Heart right ventricle (tissue), 16 donors: ENCODE results near the gene LTBP1. TPM values are rescaled to one million over a fixed set of nuclear protein-coding genes. Genes with fewer than 3 reads are reported as not detected.

Experiments
- ATAC-seq, 8 donors: fragments of 200-7000 bp; cut with Tn5 transposase; one replicate each; pipeline ENCODE4 v1.9.1; 2020; ENCODE audit warnings: mild to moderate bottlenecking in 8 of 8, moderate library complexity in 8 of 8, moderate number of reproducible peaks in 1 of 8
- DNase-seq, 2 donors: peaks; one replicate each; pipeline ENCODE4 v3.0.0-alpha.2; 2020
- H3K27ac ChIP-seq, 10 donors: fragments of 200-600 bp; sonication (generic) in 2 of 10; one replicate each; pipeline versions ENCODE4 v1.5.0 to v1.8.0; 2020 to 2022; ENCODE audit warnings: mild to moderate bottlenecking in 3 of 10
- H3K27me3 ChIP-seq, 7 donors: fragments of 200-600 bp; one replicate each; pipeline ENCODE4 v1.8.0; 2021 to 2022; ENCODE audit warnings: mild to moderate bottlenecking in 2 of 7
- H3K36me3 ChIP-seq, 9 donors: fragments of 200-600 bp; sonication (generic) in 1 of 9; one replicate each; pipeline versions ENCODE4 v1.5.0 to v1.8.0; 2020 to 2022; ENCODE audit warnings: mild to moderate bottlenecking in 2 of 9
- H3K4me1 ChIP-seq, 9 donors: fragments of 200-600 bp; sonication (generic) in 1 of 9; one replicate each; pipeline versions ENCODE4 v1.5.0 to v1.8.0; 2020 to 2022; ENCODE audit warnings: mild to moderate bottlenecking in 4 of 9
- H3K4me3 ChIP-seq, 10 donors: fragments of 200-600 bp; sonication (generic) in 2 of 10; one replicate each; pipeline versions ENCODE4 v1.5.0 to v1.8.0; 2020 to 2022; ENCODE audit warnings: mild to moderate bottlenecking in 7 of 10, moderate library complexity in 2 of 10
- H3K9me3 ChIP-seq, 11 donors: fragments of 200-600 bp in 10 of 11; sonication (generic) in 2 of 11; one replicate each; pipeline versions ENCODE4 v1.5.0 to v1.8.0; 2013 to 2022; ENCODE audit warnings: mild to moderate bottlenecking in 2 of 11, control low read depth in 1 of 11, moderate library complexity in 1 of 11
- CTCF ChIP-seq, 9 donors: fragments of 200-600 bp; sonication (generic) in 2 of 9; IDR thresholded peaks; one replicate each; pipeline versions ENCODE4 v1.5.0 to v1.8.0; 2021 to 2022; ENCODE audit warnings: antibody characterized with exemption in 9 of 9, mild to moderate bottlenecking in 5 of 9, moderate library complexity in 1 of 9
- WGBS, 2 donors: extraction: QIAGEN DNeasy Blood & Tissue Kit; methylation state at CpG; one replicate each; pipeline ENCODE4 v1.1.7; 2013; ENCODE audit warnings: inconsistent platforms in 1 of 2; 5-methylcytosine and 5-hydroxymethylcytosine counted together
- intact Hi-C, 10 donors: fragments of 100-400 bp; cut with DNase I; formaldehyde crosslinking; loops; one replicate each; pipeline versions ENCODE4 v1.11.1 to v1.14.2; 2022
- polyA plus RNA-seq, 2 donors: library from polyadenylated mRNA; stranded (reverse); fragments of 200-250 nt; gene quantifications; one replicate each; pipeline ENCODE4 v1.2.3, GENCODE V29; 2013
- total RNA-seq, 10 donors: library from RNA; stranded (reverse); fragmentation: NEBNext Ultra II Directional in 3 of 10; extraction: Animal tissue kit (Norgen Biotek cat#: 25700) in 3 of 10; gene quantifications; one replicate each; pipeline versions ENCODE4 v1.2.1 to v1.2.4, GENCODE V29; 2021 to 2023
- donor health status: Arrhythmogenic right ventricular cardiomyopathy.
- donor health status: ischemic (EF 13 %, LVEDD 7.1; RV severe dilation, severe dysfunction).
- donor health status: healthy with polysubstance abuse.
- donor health status: DM: no; HTN: yes; CAD: no.
- donor health status: DM: no; HTN: no; CAD: no.
- donor health status: ischemic (EF 25% LVEDD 6.9; RV normal size, moderate dysfunction).
- donor health status: ischemic (EF 25% LVEDD 5.7; RV mildly dilated, moderate dysfunction).
- donor health status: healthy.
- donor health status: DM: yes; HTN: yes; CAD: no.
- donor health status: Ischemic cardiomyopathy.
- donor health status: ischemic (EF 35%, LVEDD 5.7; RV mildly dilated, moderate dysfunction).
- donor health status: nonischemic (EF 11% LVEDD 7.7; RV severe dilation, severe dysfunction).
- donor health status: DM: yes; HTN: yes; CAD: no.
- donor health status: PGD.
- donor health status: ischemic (EF 29% LVEDD 5.4; RV normal size, mild dysfunction).
- donor health status: nonischemic (EF 23%, LVEDD 6.1; RV moderate dilation, normal function).

LTBP1 gene
- total and polyA plus RNA-seq, 12 donors = 22.4 to 164 (median 84.3) TPM

DNA sequence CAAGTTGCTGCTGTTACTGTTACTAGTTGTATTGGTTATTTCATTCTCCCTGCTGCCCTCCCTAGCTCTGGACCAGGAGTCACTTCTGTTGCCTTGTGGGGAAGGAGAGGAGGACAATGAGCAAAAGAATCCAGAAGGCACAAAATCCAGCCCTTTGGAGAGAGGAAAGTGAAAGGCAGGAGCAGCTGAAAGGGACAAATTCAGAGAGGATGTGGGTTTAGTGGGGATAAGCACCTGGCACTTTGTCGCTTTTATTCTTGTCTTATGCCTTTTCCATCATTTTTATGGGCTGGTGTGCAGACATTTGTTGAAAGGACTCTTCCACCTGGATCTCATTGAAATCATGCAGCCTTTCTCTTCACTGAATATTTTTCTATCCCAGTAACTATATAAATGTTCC is 24.3 kb upstream of the LTBP1 start:
- no peaks in the 10 kb centered on the region for H3K9me3 ChIP-seq
- no peak for DNase-seq
- 92 to 95% methylated on average over 1 of the region's 1 CpG for WGBS, 2 donors

GRCh38 chr2:32923109-32923508 is 23.6 kb upstream of the LTBP1 start:
- intact Hi-C loops = loop anchor here in 1 of 10 donors (10.0 kb wide), 1 partner anchor 68 kb away; no protein-coding TSS in a partner anchor
- Histone ChIP-seq H3K4me3 (no peak overlapping the region), H3K4me1 (peaks cover 0 to 4% (median 0%) of the 10 kb centered on the region in 9 donors), H3K36me3 (no peaks in the 10 kb centered on the region), H3K27me3 (peaks cover 0 to 10% (median 0%) of the 10 kb centered on the region in 7 donors), H3K9me3 (no peaks in the 10 kb centered on the region), H3K27ac (no peak overlapping the region)
- no peak for ATAC-seq
- no peak for TF ChIP-seq CTCF (IDR thresholded peaks at IDR 0.05)
- DNase-seq = no peak
- 92 to 96% methylated on average over 2 of the region's 2 CpGs for WGBS, 2 donors

More for the DNA sequence above, 24.3 kb upstream of the LTBP1 start:
- intact Hi-C loops = loop anchor here in 1 of 10 donors (10.0 kb wide), 1 partner anchor 68 kb away; no protein-coding TSS in a partner anchor
- Histone ChIP-seq H3K36me3 (no peaks in the 10 kb centered on the region), H3K4me3 (no peak overlapping the region), H3K4me1 (peaks cover 0 to 4% (median 0%) of the 10 kb centered on the region in 9 donors), H3K27ac (no peak overlapping the region), H3K27me3 (peaks cover 0 to 8% (median 0%) of the 10 kb centered on the region in 7 donors)
- TF ChIP-seq CTCF (IDR thresholded peaks at IDR 0.05) = no peak
- ATAC-seq = no peak

DNA sequence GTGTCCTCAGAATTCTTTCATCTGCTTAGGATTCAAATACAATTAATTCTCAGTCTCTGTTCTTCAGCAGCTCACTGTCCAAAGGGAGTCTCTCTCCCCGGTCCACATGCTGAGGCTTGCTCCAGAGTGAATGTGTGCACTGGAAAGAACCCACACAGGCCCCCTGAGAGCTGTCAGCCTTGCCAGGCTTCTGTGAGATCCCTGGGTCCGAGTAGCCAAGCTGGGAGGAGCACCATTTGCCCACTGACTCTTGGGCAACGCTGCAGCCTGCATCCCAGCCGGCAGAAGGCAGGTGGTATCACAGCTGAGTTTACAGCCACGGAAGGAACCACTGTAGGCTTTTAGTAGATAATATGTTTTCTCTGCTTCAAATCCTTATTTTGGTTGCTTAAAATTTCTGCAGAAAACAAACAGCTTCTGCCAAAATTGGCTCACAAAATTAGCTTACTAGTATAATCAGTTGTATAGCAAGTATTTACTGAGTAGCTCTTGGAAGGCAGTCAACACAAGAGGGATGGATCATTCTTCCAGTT is 21.4 kb upstream of the LTBP1 start:
- 68 to 79% methylated on average over 5 of the region's 5 CpGs for WGBS, 2 donors
- Histone ChIP-seq H3K4me1 (peaks cover 0 to 4% (median 0%) of the 10 kb centered on the region in 9 donors), H3K36me3 (no peaks in the 10 kb centered on the region), H3K9me3 (no peaks in the 10 kb centered on the region), H3K27ac (no peak overlapping the region), H3K27me3 (peaks cover 0 to 10% (median 0%) of the 10 kb centered on the region in 7 donors), H3K4me3 (no peak overlapping the region)
- intact Hi-C loops = loop anchor here in 1 of 10 donors (10.0 kb wide), 1 partner anchor 71 kb away; no protein-coding TSS in a partner anchor
- ATAC-seq = no peak
- TF ChIP-seq CTCF (IDR thresholded peaks at IDR 0.05) = no peak
- DNase-seq = no peak

- 94 to 95% methylated on average over 6 of the region's 6 CpGs for WGBS, 2 donors
Measured at GRCh38 chr2:32925976-32926707, 20.6 kb upstream of the LTBP1 start.

More at GRCh38 chr2:32925976-32926707, 20.6 kb upstream of the LTBP1 start:
- no peaks in the 10 kb centered on the region for H3K36me3 ChIP-seq
- H3K27ac ChIP-seq = no peak overlapping the region
- no peak overlapping the region for H3K4me3 ChIP-seq
- TF ChIP-seq CTCF (IDR thresholded peaks at IDR 0.05) = no peak
- H3K9me3 ChIP-seq = no peaks in the 10 kb centered on the region
- ATAC-seq = no peak
- no peak for DNase-seq
- H3K27me3 ChIP-seq = peaks cover 0 to 10% (median 0%) of the 10 kb centered on the region in 7 donors
- intact Hi-C loops = loop anchor here in 1 of 10 donors (10.0 kb wide), 1 partner anchor 71 kb away; no protein-coding TSS in a partner anchor
- H3K4me1 ChIP-seq = peaks cover 0 to 4% (median 0%) of the 10 kb centered on the region in 9 donors
